NB4 (cell line): ENCODE results near the gene LSM2.

Experiments used
- CTCF ChIP-seq: IDR thresholded peaks from one replicate; pipeline ENCODE4 v1.5.1; 2012; ENCODE audit warnings: low read depth, low read length
- MAX ChIP-seq: IDR thresholded peaks from 2 replicates; pipeline ENCODE4 v1.6.1; 2011; ENCODE audit warnings: low read depth, low read length
- MYC ChIP-seq: IDR thresholded peaks from 2 replicates; pipeline ENCODE4 v1.6.1; 2011; ENCODE audit warnings: low read depth, low read length
- POLR2A ChIP-seq: IDR thresholded peaks from 2 replicates; pipeline ENCODE4 v1.6.1; 2011; ENCODE audit warnings: mild to moderate bottlenecking; ENCODE audit not compliant: insufficient read length; ENCODE audit errors: extremely low read depth

- no peak for TF ChIP-seq CTCF
- TF ChIP-seq MAX = no peak
- TF ChIP-seq POLR2A = no peak
- no peak for TF ChIP-seq MYC
These were observed 14.7 kb downstream of the LSM2 start for GRCh38 chr6:31792090-31792374.
